ENCODE results near the gene KIFC1.
"Not testable (repeated sequence)": the region's sequence is repeated elsewhere in the genome, so short reads cannot be mapped to it uniquely, and the experiment has no call there.

GRCh38 chr6:33379184-33379583 is 12.4 kb upstream of the KIFC1 start:
- not testable (repeated sequence) for TF ChIP-seq POLR2AphosphoS5 (IDR thresholded peaks at IDR 0.05; ENCODE audit: low read depth, low read length); CTCF (IDR thresholded peaks at IDR 0.05); REST (IDR thresholded peaks at IDR 0.05; ENCODE audit: insufficient read depth in 1 of 2, low read depth in 2 of 2, low read length in 1 of 2); TCF7L2 (IDR thresholded peaks at IDR 0.05; ENCODE audit: low read depth, low read length); SIN3A (IDR thresholded peaks at IDR 0.05; ENCODE audit: borderline replicate concordance, insufficient read depth, low read depth, low read length)
